GM18526 (cell line): ENCODE data around the gene NAA15.

Experiments
- POLR2A ChIP-seq: IDR thresholded peaks from 3 replicates; pipeline ENCODE4 v1.6.1; 2011; ENCODE audit not compliant: insufficient read length; ENCODE audit errors: extremely low read depth

The NAA15 gene

GRCh38 chr4:139317635-139318034 lies 16.3 kb downstream of the NAA15 start:
- TF ChIP-seq POLR2A, result no peak

- no peak for TF ChIP-seq POLR2A
These were observed 18.3 kb downstream of the NAA15 start for GRCh38 chr4:139319571-139319970.

- no peak for TF ChIP-seq POLR2A
These were observed 23.3 kb downstream of the NAA15 start for GRCh38 chr4:139324620-139325019.

- no peak for TF ChIP-seq POLR2A
These were observed 28.4 kb downstream of the NAA15 start for GRCh38 chr4:139329665-139330200.

- no peak for TF ChIP-seq POLR2A
These were observed 29.0 kb downstream of the NAA15 start for GRCh38 chr4:139330283-139330682.

- TF ChIP-seq POLR2A, result no peak
These were observed 29.9 kb downstream of the NAA15 start for GRCh38 chr4:139331185-139331584.

GRCh38 chr4:139333046-139333445 lies 31.7 kb downstream of the NAA15 start:
- TF ChIP-seq POLR2A, result no peak

GRCh38 chr4:139337612-139338011 lies 36.3 kb downstream of the NAA15 start:
- no peak for TF ChIP-seq POLR2A

GRCh38 chr4:139361301-139361700 lies 60.0 kb downstream of the NAA15 start:
- TF ChIP-seq POLR2A, result no peak

GRCh38 chr4:139367421-139368090 lies 66.3 kb downstream of the NAA15 start:
- no peak for TF ChIP-seq POLR2A

- TF ChIP-seq POLR2A, result no peak
These were observed 67.7 kb downstream of the NAA15 start for GRCh38 chr4:139368998-139369397.

GRCh38 chr4:139374251-139374650 lies 72.9 kb downstream of the NAA15 start:
- no peak for TF ChIP-seq POLR2A

GRCh38 chr4:139386421-139386820 lies 85.1 kb downstream of the NAA15 start:
- TF ChIP-seq POLR2A, result no peak

- no peak for TF ChIP-seq POLR2A
These were observed 87.8 kb downstream of the NAA15 start for GRCh38 chr4:139389102-139389501.

- no peak for TF ChIP-seq POLR2A
These were observed 88.7 kb downstream of the NAA15 start for GRCh38 chr4:139389991-139390390.

GRCh38 chr4:139391731-139392130 lies 90.4 kb downstream of the NAA15 start:
- no peak for TF ChIP-seq POLR2A

GRCh38 chr4:139392797-139393196 lies 91.5 kb downstream of the NAA15 start:
- TF ChIP-seq POLR2A, result no peak
